GM12878 (cell line): ENCODE results near the gene CSNK1A1. TPM values are rescaled to one million over a fixed set of nuclear protein-coding genes. Genes with fewer than 3 reads are reported as not detected.

Experiments used
- ATAC-seq: fragments of 200-7000 bp; cut with Tn5 transposase; 3 replicates; pipeline ENCODE4 v1.9.1; 2020; ENCODE audit warnings: mild to moderate bottlenecking, moderate library complexity
- BruUV-seq: library from RNA; stranded (reverse); fragments of 400-500 nt; replicated peaks from 2 replicates; lab custom pipeline; 2021; lab: Mats Ljungman, UMichigan
- CTCF ChIA-PET: fragments of 300-600 bp; sonication (Branson Sonifier 250); formaldehyde crosslinking; extraction: SDS; loops from one replicate; lab custom pipeline; 2021; ENCODE audit warnings: inconsistent platforms; lab: Yijun Ruan, JAX
- POLR2A ChIA-PET: fragments of 350-600 bp; formaldehyde crosslinking; extraction: SDS; loops from one replicate; lab custom pipeline; 2021; ENCODE audit warnings: inconsistent platforms; lab: Charles Lee
- RAD21 ChIA-PET: fragments of 300-600 bp; sonication (Branson Sonifier 250); formaldehyde crosslinking; loops from one replicate; lab custom pipeline; 2023; ENCODE audit warnings: antibody characterized with exemption; ENCODE audit not compliant: unreplicated experiment; lab: Charles Lee
- SMC1A ChIA-PET: fragments of 300-600 bp; sonication (Branson Sonifier 250); formaldehyde crosslinking; loops from one replicate; lab custom pipeline; 2023; ENCODE audit not compliant: unreplicated experiment, uncharacterized antibody; lab: Charles Lee
- DNase-seq: peaks from one replicate; pipeline ENCODE4 v3.0.0-alpha.2; 2011; ENCODE audit warnings: low read depth, low spot score
- FAIRE-seq: peaks from 3 replicates; lab custom pipeline; 2011; peaks lifted over from hg19 to GRCh38; lab: Jason Lieb, UNC
- H2AFZ ChIP-seq: 2 replicates; pipeline ENCODE4 v1.6.0; 2011; ENCODE audit warnings: low read depth, low read length, control low read depth; ENCODE audit not compliant: control insufficient read depth
- H3K27ac ChIP-seq: 2 replicates; pipeline ENCODE4 v1.5.1; 2011; ENCODE audit warnings: control low read depth; ENCODE audit not compliant: control insufficient read depth, insufficient read depth
- H3K27me3 ChIP-seq, 2 experiments: replicated peaks in 1 of 2; 2 replicates each; pipeline versions ENCODE4 v1.6.0 to v1.6.1; 2011; ENCODE audit warnings: low read length in 1 of 2; ENCODE audit not compliant: control insufficient read depth in 2 of 2, insufficient read depth in 2 of 2
- H3K36me3 ChIP-seq, 2 experiments: 2 replicates each; pipeline ENCODE4 v1.5.1; 2011; ENCODE audit warnings: low read length in 1 of 2; ENCODE audit not compliant: control insufficient read depth in 2 of 2, insufficient read depth in 2 of 2
- H3K4me1 ChIP-seq: 2 replicates; pipeline ENCODE4 v1.6.1; 2011; ENCODE audit warnings: mild to moderate bottlenecking, low read length, moderate library complexity, mixed read lengths; ENCODE audit not compliant: control insufficient read depth, insufficient read depth
- H3K4me2 ChIP-seq: 2 replicates; pipeline ENCODE4 v1.6.0; 2011; ENCODE audit warnings: control low read depth; ENCODE audit not compliant: control insufficient read depth, insufficient read depth
- H3K4me3 ChIP-seq: fragments of 200-600 bp; sonication (generic); 2 replicates; pipeline ENCODE4 v1.5.1; 2016
- H3K79me2 ChIP-seq: 2 replicates; pipeline ENCODE4 v1.6.0; 2011; ENCODE audit warnings: low read length; ENCODE audit not compliant: control insufficient read depth, insufficient read depth
- H3K9ac ChIP-seq: 2 replicates; pipeline ENCODE4 v1.8.0; 2011; ENCODE audit warnings: low read length, control low read depth, mixed read lengths; ENCODE audit not compliant: control insufficient read depth, insufficient read depth
- H3K9me3 ChIP-seq: replicated peaks from 3 replicates; pipeline ENCODE4 v1.5.1; 2011; ENCODE audit warnings: mild to moderate bottlenecking, low read length; ENCODE audit not compliant: control insufficient read depth, insufficient read depth
- H4K20me1 ChIP-seq: 2 replicates; pipeline ENCODE4 v1.6.0; 2011; ENCODE audit not compliant: control insufficient read depth, insufficient read depth
- ASH2L ChIP-seq: fragments of 300-600, 200-600 bp; sonication (generic); IDR thresholded peaks from 2 replicates; pipeline ENCODE4 v1.6.1; 2017; ENCODE audit warnings: low read depth, mild to moderate bottlenecking, borderline replicate concordance
- BCL11A ChIP-seq: IDR thresholded peaks from 2 replicates; pipeline ENCODE4 v1.6.1; 2011; ENCODE audit warnings: low read depth, low read length
- BCL3 ChIP-seq: IDR thresholded peaks from 2 replicates; pipeline ENCODE4 v1.6.1; 2011; ENCODE audit warnings: borderline replicate concordance, low read depth, mild to moderate bottlenecking, moderate library complexity, low read length; ENCODE audit not compliant: insufficient read depth, poor library complexity, severe bottlenecking
- BRCA1 ChIP-seq: IDR thresholded peaks from 2 replicates; pipeline ENCODE4 v1.6.1; 2011; ENCODE audit warnings: low read depth, low read length, improper control_type of control experiment
- E4F1 ChIP-seq: fragments of 450-650 bp; IDR thresholded peaks from 2 replicates; pipeline ENCODE4 v1.6.1; 2018; ENCODE audit warnings: borderline replicate concordance, mild to moderate bottlenecking; ENCODE audit not compliant: partially characterized antibody
- EED ChIP-seq: sonication (generic); IDR thresholded peaks from 2 replicates; pipeline ENCODE4 v1.6.1; 2016; ENCODE audit warnings: antibody characterized with exemption, low read depth
- EP300 ChIP-seq, 2 experiments: fragments of 150-350 bp in 1 of 2; IDR thresholded peaks; 2 replicates each; pipeline ENCODE4 v1.6.1; 2011 to 2012; ENCODE audit warnings: low read depth in 2 of 2, low read length in 2 of 2, borderline replicate concordance in 1 of 2, improper control_type of control experiment in 1 of 2, inconsistent platforms in 1 of 2; ENCODE audit not compliant: control insufficient read depth in 1 of 2
- HDAC2 ChIP-seq: fragments of 200-600 bp; sonication (generic); IDR thresholded peaks from 2 replicates; pipeline ENCODE4 v1.6.1; 2017
- IKZF2 ChIP-seq, 2 experiments: fragments of 450-650 bp; IDR thresholded peaks; 2 replicates each; pipeline ENCODE4 v1.6.1; 2017; ENCODE audit warnings: mild to moderate bottlenecking in 2 of 2, moderate library complexity in 2 of 2
- IRF5 ChIP-seq: fragments of 450-650 bp; IDR thresholded peaks from 2 replicates; pipeline ENCODE4 v1.6.1; 2017; ENCODE audit warnings: borderline replicate concordance
- NBN ChIP-seq: fragments of 450-650 bp; IDR thresholded peaks from 2 replicates; pipeline ENCODE4 v1.6.1; 2016
- NFIC ChIP-seq: IDR thresholded peaks from 2 replicates; pipeline ENCODE4 v1.6.1; 2012; ENCODE audit warnings: low read depth, mild to moderate bottlenecking, inconsistent platforms, low read length, moderate library complexity
- TCF12 ChIP-seq: IDR thresholded peaks from 2 replicates; pipeline ENCODE4 v1.6.1; 2011; ENCODE audit warnings: low read depth, mild to moderate bottlenecking, low read length
- WRNIP1 ChIP-seq: IDR thresholded peaks from 2 replicates; pipeline ENCODE4 v1.6.1; 2011; ENCODE audit warnings: low read depth, low read length, improper control_type of control experiment, borderline replicate concordance
- YBX1 ChIP-seq: fragments of 450-650 bp; IDR thresholded peaks from 2 replicates; pipeline ENCODE4 v1.6.1; 2016; ENCODE audit warnings: antibody characterized with exemption
- WGBS: methylation state at CpG from one replicate; pipeline ENCODE4 v1.1.6; 2016; ENCODE audit warnings: low lambda C conversion rate; ENCODE audit not compliant: insufficient replicate concordance, insufficient coverage; ENCODE audit errors: missing lambda C conversion rate; 5-methylcytosine and 5-hydroxymethylcytosine counted together
- in situ Hi-C: fragments of 300-500 bp; cut with MboI; formaldehyde crosslinking; loops from 9 replicates; pipeline ENCODE4 v1.14.3; 2018; ENCODE audit warnings: mixed read lengths
- intact Hi-C: fragments of 100-400 bp; cut with micrococcal nuclease; formaldehyde crosslinking; loops from one replicate; pipeline ENCODE4 v1.14.2; 2022; ENCODE audit not compliant: unreplicated experiment
- polyA plus RNA-seq, 11 experiments: library from polyadenylated mRNA; depleted of rRNA in 4 of 11; unstranded in 6 of 11; stranded (reverse) in 5 of 11; fragments of >200 nt; fragmentation: Nextera tagmentation in 4 of 11; fragmentation: Illumina TruSeq in 1 of 11; extraction: Ambion mirVana in 4 of 11; extraction: Trizol in 1 of 11; gene quantifications; 1 replicate in 1 of 11; 2 replicates in 10 of 11; pipeline versions ENCODE4 v1.2.1 to v1.2.3, GENCODE V29; 2011 to 2016; ENCODE audit warnings: inconsistent platforms in 2 of 11, missing spikeins in 2 of 11, low read depth in 1 of 11
- total RNA-seq, 4 experiments: library from RNA; depleted of rRNA in 3 of 4; stranded (reverse); fragments of >200 nt in 3 of 4; fragmentation: Illumina TruSeq in 1 of 4; extraction: Trizol in 1 of 4; gene quantifications; 2 replicates each; pipeline versions ENCODE4 v1.2.1 to v1.2.3, GENCODE V29; 2013 to 2021

Gene CSNK1A1
- total and polyA plus RNA-seq, 10 of the 15 experiments (the other 5 are each of a cell fraction or from before 2014, with no cell fraction given): 53.3 to 155 (median 133) TPM

GRCh38 chr5:149481485-149481884, 69.8 kb downstream of the CSNK1A1 start:
- H3K4me1 ChIP-seq: no peaks in the 10 kb centered on the region
- POLR2A ChIA-PET: no interaction called here
- in situ Hi-C loops: no loop called here
- TF ChIP-seq YBX1 (no peak), IRF5 (no peak), HDAC2 (no peak), NBN (no peak), TCF12 (no peak), NFIC (no peak), EED (no peak), BRCA1 (no peak), EP300 (IDR thresholded peaks at IDR 0.05; ENCODE audit: borderline replicate concordance in 1 of 2, control insufficient read depth in 1 of 2, low read depth in 2 of 2, low read length in 2 of 2) (no peak), BCL11A (no peak), E4F1 (no peak), BCL3 (no peak), IKZF2 (IDR thresholded peaks at IDR 0.05) (no peak), ASH2L (no peak), WRNIP1 (no peak)
- TF ChIP-seq, all 136 proteins: peak for 0
- 39% methylated on average over 4 of the region's 4 CpGs for WGBS
- Histone ChIP-seq H3K79me2 (no peaks in the 10 kb centered on the region), H3K36me3 (no peaks in the 10 kb centered on the region), H4K20me1 (no peaks in the 10 kb centered on the region), H3K9me3 (no peaks in the 10 kb centered on the region), H3K4me2 (no peak overlapping the region), H3K9ac (no peak overlapping the region), H2AFZ (no peak overlapping the region), H3K27ac (no peak overlapping the region), H3K27me3 (no peaks in the 10 kb centered on the region), H3K4me3 (no peak overlapping the region)
- DNase-seq: no peak
- CTCF ChIA-PET: interaction anchor here (1.0 kb wide), 1 partner anchor 33 kb away, joined by 3 read pairs; no protein-coding TSS in a partner anchor
- SMC1A ChIA-PET: interaction anchor here (1.3 kb wide), 1 partner anchor 12 kb away, joined by 3 read pairs; no protein-coding TSS in a partner anchor
- RAD21 ChIA-PET: interaction anchor here (1.0 kb wide), 1 partner anchor 127 kb away, joined by 4 read pairs; no protein-coding TSS in a partner anchor
- ATAC-seq: no peak
- FAIRE-seq: no peak
- no TSS peak for BruUV-seq
- intact Hi-C loops: no loop called here
